CD4-positive, alpha-beta T cell treated with Interleukin-10 for 1 hour (primary cell): ENCODE measurements around the gene STUM.
"Not testable (repeated sequence)": the region's sequence is repeated elsewhere in the genome, so short reads cannot be mapped to it uniquely, and the experiment has no call there.

Experiments
- DNase-seq: peaks from one replicate; pipeline ENCODE4 v3.0.0-alpha.2; 2020

STUM gene

GRCh38 chr1:226606311-226607267 lies 58.0 kb downstream of the STUM start:
- no peak for DNase-seq

DNA sequence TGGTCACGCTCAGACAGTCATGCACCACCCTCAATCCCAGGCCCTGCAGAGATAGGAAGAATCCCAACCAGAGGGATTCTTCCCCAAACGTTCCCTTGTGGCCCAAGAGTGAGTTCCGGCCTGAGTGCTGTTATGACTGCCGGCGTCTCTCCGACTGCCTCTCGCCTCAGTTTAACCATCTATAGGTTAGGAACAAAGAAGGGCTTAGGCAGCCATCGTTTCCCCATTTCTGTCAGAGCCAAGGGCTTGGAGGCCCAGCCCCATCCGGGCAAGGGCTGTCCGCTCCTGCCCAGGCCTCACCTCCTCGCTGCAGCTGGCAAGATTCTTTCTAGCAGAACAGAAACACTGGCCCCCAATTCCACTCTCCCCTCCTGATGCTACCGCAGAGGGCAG lies 58.7 kb downstream of the STUM start:
- no peak for DNase-seq

DNA sequence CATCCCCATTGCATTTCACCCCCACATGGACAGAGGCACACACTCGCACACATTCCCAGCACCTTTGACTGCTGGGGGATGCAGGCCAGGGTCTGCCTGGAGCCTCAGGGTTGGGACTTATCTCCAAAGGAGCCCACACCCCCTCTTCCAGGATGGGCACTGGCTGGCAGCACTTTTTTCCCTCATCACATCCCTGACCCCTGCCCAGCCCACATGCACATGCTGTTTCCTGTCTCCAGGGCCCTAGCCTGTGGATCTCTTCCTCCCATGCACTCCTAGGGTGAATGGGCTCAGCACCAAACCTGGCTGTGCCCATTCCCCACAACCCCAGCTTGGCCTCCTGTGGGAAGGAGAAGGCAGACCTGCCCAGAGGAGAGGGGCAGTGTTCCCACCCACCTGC lies 59.3 kb downstream of the STUM start:
- DNase-seq: no peak

DNA sequence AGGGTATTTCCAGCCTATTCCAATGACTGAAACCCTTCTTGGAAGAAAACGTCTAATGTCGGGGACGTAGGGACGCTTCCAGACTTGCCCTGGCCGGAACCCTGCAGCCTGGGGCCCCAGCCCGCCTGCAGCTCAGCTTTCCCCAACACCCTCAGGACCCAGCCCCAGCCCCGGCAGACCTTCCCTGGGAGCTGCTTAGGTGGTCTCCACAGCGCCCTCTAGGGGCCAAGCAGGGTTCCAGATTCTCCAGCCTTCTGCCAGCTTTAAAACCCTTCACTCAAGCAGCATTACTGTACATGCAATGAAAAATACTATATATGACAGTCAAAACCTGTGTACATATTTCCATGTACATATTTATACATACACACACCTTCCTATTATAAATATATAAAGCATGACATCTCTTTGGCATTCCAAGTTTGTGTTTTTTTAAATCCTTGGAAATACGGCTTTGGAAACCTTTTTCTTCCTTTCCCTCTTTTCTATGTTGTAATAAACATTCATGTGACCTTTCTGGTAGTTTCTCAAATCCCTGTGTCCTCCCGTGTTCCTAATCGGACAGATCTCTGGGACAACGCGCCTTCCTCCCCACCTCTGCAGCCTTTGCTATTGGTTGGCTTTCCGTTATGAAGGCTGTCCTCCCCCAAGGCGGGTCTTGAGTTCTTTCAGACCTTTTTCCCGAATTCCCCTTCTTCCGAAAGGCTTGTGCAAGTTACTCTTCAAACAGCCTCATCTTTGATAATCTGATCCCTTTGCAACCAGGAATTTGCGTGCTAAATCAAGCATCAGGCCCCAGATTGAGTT lies 60.3 kb downstream of the STUM start:
- DNase-seq: peak; percentile 66

DNA sequence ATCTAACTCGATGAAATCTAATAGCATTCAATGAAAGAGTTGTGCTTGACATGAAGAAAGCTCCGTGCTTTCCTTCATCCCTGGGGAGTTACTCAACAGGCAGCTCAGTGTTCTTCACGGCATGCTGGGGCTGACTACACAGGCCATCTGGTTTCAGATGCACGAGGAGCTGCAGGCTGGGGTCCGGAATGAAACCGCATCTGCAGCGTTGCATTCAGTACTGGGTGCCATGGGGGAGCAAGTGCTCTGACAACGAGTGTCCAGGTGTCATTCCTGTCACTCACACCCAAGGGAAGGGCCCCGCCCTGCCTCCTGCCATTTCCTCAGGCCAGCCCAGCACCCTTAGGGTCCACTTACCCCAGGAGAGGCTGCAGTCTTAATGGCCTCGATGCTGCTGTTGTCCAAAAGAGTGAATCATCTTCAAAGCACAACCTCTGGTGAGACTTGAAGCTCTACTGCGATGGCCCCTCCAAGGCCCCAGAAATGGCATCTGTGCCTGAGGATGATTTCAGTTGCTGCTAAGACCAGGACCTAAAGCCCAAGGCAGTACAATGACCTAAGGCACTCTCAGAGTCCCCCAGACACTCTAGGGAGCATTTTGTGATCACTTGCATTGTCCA lies 61.4 kb downstream of the STUM start:
- no peak for DNase-seq

GRCh38 chr1:226610671-226611070 lies 62.1 kb downstream of the STUM start:
- no peak for DNase-seq

- no peak for DNase-seq
Measured at GRCh38 chr1:226611301-226611700, 62.7 kb downstream of the STUM start.

GRCh38 chr1:226611980-226612379 lies 63.4 kb downstream of the STUM start:
- DNase-seq: not testable (repeated sequence)

DNA sequence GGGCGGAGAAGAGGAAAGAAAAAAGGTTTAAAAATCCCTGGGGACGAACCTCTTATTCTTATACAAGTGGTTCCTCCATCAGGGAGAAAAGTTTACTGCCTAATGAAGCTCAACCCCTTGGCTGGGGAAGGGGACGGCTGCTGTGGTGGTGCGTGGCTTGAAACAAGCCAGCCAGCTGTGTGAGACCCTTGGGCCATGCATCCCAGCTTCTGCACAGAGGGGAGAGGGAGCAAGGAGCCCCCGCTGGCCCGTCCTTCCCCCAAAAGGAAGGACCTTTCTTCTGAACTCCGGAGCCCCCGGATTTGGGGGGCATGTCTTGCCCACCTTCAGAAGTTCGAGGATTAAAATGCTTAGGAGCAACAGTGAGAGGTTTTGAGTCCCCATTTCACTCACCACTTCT lies 67.3 kb downstream of the STUM start:
- no peak for DNase-seq

DNA sequence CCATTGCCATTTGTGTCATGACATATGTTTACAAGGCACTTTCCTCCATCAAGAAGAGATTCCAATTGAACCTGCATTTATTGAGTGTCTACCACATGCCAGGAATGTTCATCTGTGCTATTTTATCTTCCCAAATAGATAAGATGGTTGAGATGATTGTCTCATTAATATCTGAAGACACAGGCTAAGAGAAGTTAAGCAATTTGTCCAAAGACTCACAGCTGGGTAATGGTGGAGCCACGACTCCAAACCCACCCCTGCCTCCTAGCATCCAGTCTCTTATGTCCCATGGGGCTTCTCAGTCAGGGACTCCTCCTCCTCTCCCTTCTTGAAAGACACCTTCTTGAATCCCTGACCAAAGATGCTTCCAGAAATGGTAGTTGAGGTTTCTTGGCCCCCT lies 68.1 kb downstream of the STUM start:
- no peak for DNase-seq

GRCh38 chr1:226617109-226617508 lies 68.5 kb downstream of the STUM start:
- DNase-seq: no peak

DNA sequence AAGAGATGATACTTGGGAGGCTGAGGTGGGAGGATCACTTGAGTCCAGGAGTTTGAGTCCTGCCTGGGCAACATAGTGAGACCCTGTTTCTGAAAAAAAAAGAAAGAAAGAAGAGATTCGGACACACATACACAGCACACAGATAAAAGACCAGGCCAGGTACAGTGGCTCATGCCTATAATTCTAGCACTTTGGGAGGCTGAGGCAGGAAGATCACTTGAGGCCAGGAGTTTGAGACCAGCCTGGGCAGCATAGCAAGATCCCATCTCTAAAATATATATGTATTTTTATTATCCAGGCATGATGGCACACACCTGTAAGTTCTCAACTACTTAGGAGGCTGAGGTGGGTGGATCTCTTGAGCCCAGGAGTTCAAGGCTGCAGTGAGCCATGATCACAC lies 69.2 kb downstream of the STUM start:
- not testable (repeated sequence) for DNase-seq

DNA sequence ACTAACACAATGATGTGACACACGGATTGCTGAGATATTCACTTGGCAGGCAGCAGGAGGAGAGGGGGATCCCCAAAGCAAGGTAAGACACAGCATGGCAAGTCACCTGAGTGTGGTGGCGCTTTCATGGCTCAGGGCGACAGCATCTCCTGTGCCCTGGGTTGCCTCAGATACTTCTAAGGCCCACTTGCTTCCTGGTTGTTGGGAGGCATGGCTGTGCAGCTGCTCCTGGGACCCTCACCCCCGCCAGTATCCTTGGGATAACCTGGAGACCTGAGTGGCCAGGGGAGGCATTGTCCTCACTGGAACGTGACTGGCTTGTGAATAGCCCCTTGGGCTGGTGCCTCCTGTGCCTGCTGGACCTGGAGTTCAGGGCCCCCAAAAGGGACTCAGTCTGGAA lies 69.8 kb downstream of the STUM start:
- DNase-seq: no peak

DNA sequence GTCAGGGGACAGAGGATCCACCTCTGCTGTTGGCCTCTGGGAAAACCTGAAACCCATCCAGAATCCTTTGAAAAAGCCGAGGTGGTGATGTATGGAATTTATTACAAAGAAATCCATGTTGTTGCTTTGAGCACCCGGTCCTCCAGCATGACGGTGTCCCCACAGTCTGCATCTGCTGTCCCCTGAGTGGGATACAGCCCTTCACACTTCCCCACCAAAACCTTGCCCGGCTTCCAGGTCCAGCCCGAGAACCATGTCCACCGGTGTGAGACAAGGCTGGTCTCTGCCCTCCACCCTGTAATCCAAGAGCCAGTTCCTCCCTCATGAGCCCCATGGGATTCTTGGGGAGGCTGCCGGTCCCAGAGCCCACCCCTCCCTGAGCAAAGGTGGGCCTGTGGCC lies 70.5 kb downstream of the STUM start:
- DNase-seq: no peak

- no peak for DNase-seq
Measured at GRCh38 chr1:226622012-226622411, 73.4 kb downstream of the STUM start.

DNA sequence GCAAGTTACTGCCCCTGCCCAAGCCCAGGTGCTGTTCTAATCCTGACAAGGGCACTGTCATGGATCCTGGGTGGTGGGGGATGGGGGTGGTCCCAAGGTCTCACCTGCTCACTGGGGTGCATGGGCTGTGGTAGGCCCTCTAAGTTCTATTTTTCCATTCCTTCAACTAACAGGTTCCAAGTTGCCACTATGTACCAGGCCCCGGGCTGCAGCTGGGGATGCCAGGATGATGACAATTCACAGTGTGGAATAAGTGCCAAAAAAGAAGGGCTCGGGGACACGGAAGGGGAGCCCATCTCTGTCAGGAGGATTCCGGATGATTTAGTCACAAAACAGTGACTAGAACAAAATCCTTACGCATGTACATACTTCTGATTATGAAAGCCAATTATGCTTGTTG lies 76.0 kb downstream of the STUM start:
- DNase-seq: no peak

- DNase-seq: no peak
Measured at GRCh38 chr1:226625326-226625725, 76.8 kb downstream of the STUM start.

- no peak for DNase-seq
Measured at GRCh38 chr1:226625832-226626576, 77.4 kb downstream of the STUM start.

- DNase-seq: peak; percentile 80
Measured at GRCh38 chr1:226626577-226626956, 78.0 kb downstream of the STUM start.

DNA sequence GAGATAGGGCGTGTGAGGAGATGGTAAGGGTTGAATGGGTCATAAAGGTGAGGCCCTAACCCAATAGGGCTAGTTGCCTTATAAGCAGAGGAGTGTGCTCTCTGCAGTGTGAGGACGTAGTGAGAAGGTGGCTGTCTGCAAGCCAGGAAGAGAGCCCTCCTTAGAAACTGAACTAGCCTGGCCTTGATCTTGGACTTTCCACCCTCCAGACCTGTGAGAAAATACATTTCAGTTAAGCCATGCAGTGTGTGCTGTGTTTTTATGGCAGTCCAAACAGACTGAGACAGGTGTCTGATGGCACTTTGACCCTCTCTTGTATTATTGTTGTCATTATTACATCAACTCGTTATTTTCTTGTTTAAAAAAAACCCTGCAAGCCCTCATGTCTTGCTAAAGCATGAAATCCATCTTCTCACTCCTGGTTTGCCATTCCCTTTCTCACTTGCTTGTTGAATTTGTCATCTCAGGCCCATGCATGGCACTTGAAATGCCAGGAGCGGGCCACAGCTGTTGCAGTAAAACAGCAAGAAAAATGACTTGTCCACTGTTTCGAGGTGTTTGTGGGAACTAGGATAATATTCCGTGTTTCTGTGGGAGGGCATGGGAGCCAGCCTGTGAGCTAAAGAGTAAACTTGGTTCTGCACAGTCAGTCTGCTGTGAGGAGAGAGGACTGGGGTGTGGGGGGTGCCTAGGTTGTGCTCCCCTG lies 78.6 kb downstream of the STUM start:
- no peak for DNase-seq

GRCh38 chr1:226627924-226628611 lies 79.5 kb downstream of the STUM start:
- no peak for DNase-seq
